GM20431 (cell line): Measurements from ENCODE around the gene ZNF790.

ENCODE experiments used
- in situ Hi-C: fragments of 300-500 bp; cut with MseI, MboI; formaldehyde crosslinking; loops from one replicate; pipeline ENCODE4 v1.15.0; 2020; ENCODE audit warnings: low sequenced_read_pairs; ENCODE audit not compliant: unreplicated experiment

The ZNF790 gene

GRCh38 chr19:36772311-36773222 is 65.6 kb downstream of the ZNF790 start, which contains the start of gene ZNF850:
ZNF850 (minus strand) TSS chr19:36772807; CDS start chr19:36762606, 10,201 bp downstream.
- in situ Hi-C loops = no loop called here

GRCh38 chr19:36771261-36772231 is 66.6 kb downstream of the ZNF790 start:
- in situ Hi-C loops = no loop called here
